ENCODE data around the gene FAM76B.

GRCh38 chr11:95729462-95729861 is 60.1 kb downstream of the FAM76B start:
- TF ChIP-seq POLR2AphosphoS5 (IDR thresholded peaks at IDR 0.05; ENCODE audit: low read depth, low read length), result no peak
- no peak for TF ChIP-seq REST (IDR thresholded peaks at IDR 0.05; ENCODE audit: insufficient read depth in 1 of 2, low read depth in 2 of 2, low read length in 2 of 2)
- no peak for TF ChIP-seq TAF1 (IDR thresholded peaks at IDR 0.05; ENCODE audit: borderline replicate concordance, insufficient read depth, low read length)

Data from PFSK-1 (cell line).